ENCODE data around the gene TMEM63C. TPM values are rescaled to one million over a fixed set of nuclear protein-coding genes. Genes with fewer than 3 reads are reported as not detected.

TMEM63C gene
- total and polyA plus RNA-seq, 7 donors: 0.04 to 0.58 (median 0.21) TPM; not detected in 3

DNA sequence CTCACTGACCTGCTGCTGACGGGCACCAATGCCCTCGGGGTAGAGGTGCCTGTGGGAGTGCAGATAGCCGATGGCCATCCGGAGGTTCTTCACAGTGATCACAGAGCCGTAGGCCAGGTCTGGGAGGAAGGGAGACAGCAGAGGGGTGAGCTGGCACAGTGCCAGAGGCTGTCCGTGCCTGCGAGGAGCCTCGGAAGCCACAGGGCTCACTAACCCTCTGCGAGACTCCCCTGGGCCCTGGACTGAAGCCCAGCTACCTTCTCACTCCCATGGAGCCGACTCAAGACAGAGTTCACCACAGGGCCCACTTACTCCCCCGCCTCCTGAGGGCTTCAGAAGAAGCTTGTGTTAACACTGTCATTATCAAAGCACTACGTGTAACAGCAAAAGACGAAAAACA, 114.6 kb downstream of the TMEM63C start:
- intact Hi-C loops (cut with DNase I): no loop called here
- Histone ChIP-seq H3K27ac (no peak overlapping the region), H3K4me3 (no peak overlapping the region), H3K27me3 (ENCODE audit: insufficient read depth in 3 of 3, low read length in 2 of 3) (no peaks in the 10 kb centered on the region), H3K4me1 (no peaks in the 10 kb centered on the region), H3K36me3 (ENCODE audit: insufficient read depth in 1 of 2, low read depth in 1 of 2) (peaks cover 2 to 94% of the 10 kb centered on the region in 2 donors), H3K9me3 (no peaks in the 10 kb centered on the region)
- no peak for ATAC-seq
- no peak for DNase-seq
- WGBS, 3 donors: 80 to 84% (median 81%) methylated on average over 13 of the region's 13 CpGs
- TF ChIP-seq, protein P1, sequence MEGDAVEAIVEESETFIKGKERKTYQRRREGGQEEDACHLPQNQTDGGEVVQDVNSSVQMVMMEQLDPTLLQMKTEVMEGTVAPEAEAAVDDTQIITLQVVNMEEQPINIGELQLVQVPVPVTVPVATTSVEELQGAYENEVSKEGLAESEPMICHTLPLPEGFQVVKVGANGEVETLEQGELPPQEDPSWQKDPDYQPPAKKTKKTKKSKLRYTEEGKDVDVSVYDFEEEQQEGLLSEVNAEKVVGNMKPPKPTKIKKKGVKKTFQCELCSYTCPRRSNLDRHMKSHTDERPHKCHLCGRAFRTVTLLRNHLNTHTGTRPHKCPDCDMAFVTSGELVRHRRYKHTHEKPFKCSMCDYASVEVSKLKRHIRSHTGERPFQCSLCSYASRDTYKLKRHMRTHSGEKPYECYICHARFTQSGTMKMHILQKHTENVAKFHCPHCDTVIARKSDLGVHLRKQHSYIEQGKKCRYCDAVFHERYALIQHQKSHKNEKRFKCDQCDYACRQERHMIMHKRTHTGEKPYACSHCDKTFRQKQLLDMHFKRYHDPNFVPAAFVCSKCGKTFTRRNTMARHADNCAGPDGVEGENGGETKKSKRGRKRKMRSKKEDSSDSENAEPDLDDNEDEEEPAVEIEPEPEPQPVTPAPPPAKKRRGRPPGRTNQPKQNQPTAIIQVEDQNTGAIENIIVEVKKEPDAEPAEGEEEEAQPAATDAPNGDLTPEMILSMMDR (IDR thresholded peaks at IDR 0.05): no peak

DNA sequence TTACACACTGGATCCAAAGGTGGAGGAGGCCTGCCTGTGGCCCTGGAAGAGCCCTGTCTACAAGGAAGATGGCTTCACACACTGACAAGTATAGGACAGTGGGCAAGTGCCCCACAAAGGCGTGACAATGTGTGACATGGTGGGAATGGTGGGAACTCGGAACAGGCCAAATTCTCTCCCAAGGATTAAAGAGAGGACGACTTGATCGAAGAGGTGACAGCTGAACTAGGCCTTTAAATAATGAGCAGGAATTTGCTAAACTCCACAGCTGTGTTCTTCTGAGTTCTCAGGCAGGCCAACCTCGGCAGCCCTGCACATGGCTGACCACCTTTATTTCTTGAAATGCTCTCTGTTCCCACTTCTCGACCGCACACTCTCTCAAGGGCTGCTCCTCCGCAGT, 115.3 kb downstream of the TMEM63C start:
- WGBS, 3 donors: 68 to 73% (median 69%) methylated on average over 8 of the region's 8 CpGs
- Histone ChIP-seq H3K9me3 (no peaks in the 10 kb centered on the region), H3K27ac (no peak overlapping the region), H3K4me1 (peaks cover 7% of the 10 kb centered on the region), H3K36me3 (ENCODE audit: insufficient read depth in 1 of 2, low read depth in 1 of 2) (peaks cover 2 to 86% of the 10 kb centered on the region in 2 donors), H3K27me3 (ENCODE audit: insufficient read depth in 3 of 3, low read length in 2 of 3) (no peaks in the 10 kb centered on the region), H3K4me3 (no peak overlapping the region)
- TF ChIP-seq, protein P1 (IDR thresholded peaks at IDR 0.05): no peak
- DNase-seq (no peak), ATAC-seq (no peak)
- intact Hi-C loops (cut with DNase I): no loop called here

DNA sequence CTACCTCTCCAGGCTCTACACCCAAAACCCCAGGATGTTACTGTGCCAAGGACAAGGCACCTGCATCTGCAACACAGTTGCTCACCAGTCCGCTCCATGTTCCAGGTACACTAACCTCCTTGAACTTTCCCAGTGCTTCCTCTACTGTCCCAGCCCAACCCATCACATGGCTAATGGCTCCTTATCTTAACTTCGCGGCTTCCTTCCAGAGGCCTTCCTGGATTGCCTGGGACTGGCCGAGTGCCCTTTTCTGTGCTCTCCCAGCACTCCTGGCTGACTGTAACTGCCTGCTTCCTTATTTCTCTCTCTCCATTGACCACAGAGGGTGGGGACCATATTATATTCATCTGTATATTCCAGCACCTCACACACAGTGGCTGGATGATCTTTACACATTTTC, 118.2 kb downstream of the TMEM63C start:
- ATAC-seq: no peak
- TF ChIP-seq, protein P1 (IDR thresholded peaks at IDR 0.05): no peak
- no peak for DNase-seq
- Histone ChIP-seq H3K9me3 (no peaks in the 10 kb centered on the region), H3K4me1 (peaks cover 34% of the 10 kb centered on the region), H3K27ac (no peak overlapping the region), H3K4me3 (no peak overlapping the region), H3K36me3 (ENCODE audit: insufficient read depth in 1 of 2, low read depth in 1 of 2) (peaks cover 0 to 67% of the 10 kb centered on the region in 2 donors), H3K27me3 (ENCODE audit: insufficient read depth in 3 of 3, low read length in 2 of 3) (no peaks in the 10 kb centered on the region)
- 82 to 90% (median 87%) methylated on average over 4 of the region's 4 CpGs for WGBS, 3 donors
- intact Hi-C loops (cut with DNase I): loop anchor here in 1 of 2 donors (1.0 kb wide), 1 partner anchor 17 kb away; no protein-coding TSS in a partner anchor

DNA sequence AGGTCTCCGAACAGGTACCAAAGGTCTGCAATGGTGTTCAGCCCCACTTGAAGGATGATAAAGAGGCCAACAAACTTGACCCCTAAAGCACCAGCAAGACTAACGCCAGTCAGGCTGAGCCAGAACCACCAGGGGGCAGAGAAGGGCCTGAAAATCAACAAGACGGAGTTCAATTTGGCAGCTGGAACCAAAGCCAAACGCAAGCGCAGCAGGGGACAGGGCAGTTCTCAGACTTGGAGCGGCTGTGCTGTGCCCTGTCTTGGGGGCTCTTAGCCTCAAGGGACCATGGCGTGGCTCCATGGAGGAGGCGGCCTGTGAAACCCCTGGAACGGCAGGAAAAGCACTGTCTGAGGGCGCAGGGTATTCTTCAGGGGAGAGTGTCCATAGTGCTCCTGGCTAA, 119.5 kb downstream of the TMEM63C start:
- TF ChIP-seq, protein P1 (IDR thresholded peaks at IDR 0.05): peak; percentile 75
- H3K36me3 ChIP-seq (ENCODE audit: insufficient read depth in 1 of 2, low read depth in 1 of 2): peaks cover 3 to 62% of the 10 kb centered on the region in 2 donors
- intact Hi-C loops (cut with DNase I): loop anchor here in 1 of 2 donors (1.0 kb wide), 1 partner anchor 15 kb away; no protein-coding TSS in a partner anchor
- peaks cover 47% of the 10 kb centered on the region for H3K4me1 ChIP-seq
- DNase-seq: peak; percentile 83 to 92
- H3K27me3 ChIP-seq (ENCODE audit: insufficient read depth in 3 of 3, low read length in 2 of 3): no peaks in the 10 kb centered on the region
- ATAC-seq: peak; percentile 75 to 83 (median 76)
- H3K27ac ChIP-seq: peak overlapping the region; percentile 38
- no peaks in the 10 kb centered on the region for H3K9me3 ChIP-seq
- peak overlapping the region; percentile 20 for H3K4me3 ChIP-seq
- 23 to 30% (median 24%) methylated on average over 10 of the region's 10 CpGs for WGBS, 3 donors

DNA sequence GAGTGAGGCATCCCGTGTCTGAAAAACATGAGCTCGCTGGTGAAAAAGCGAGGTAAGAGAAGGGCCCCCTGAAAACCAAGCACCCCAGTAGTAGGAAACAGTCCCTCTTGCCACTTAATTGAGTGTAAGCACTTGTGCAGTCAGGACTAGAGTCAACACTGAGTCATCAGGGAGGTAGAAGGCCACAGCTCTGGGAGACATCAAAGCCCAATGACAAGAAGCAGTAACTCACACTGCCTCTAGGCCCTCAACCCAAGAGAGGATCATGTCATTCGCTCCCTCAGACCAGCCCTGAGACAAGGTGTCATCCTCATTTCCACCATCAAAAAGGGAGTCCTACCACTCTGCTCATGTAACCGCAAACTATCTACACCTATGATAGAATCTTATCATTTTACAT, 121.3 kb downstream of the TMEM63C start:
- DNase-seq (no peak), ATAC-seq (peak; percentile 62 to 65 (median 62))
- no peaks in the 10 kb centered on the region for H3K27me3 ChIP-seq (ENCODE audit: insufficient read depth in 3 of 3, low read length in 2 of 3)
- no peaks in the 10 kb centered on the region for H3K9me3 ChIP-seq
- 97 to 98% (median 98%) methylated on average over 5 of the region's 5 CpGs for WGBS, 3 donors
- H3K4me1 ChIP-seq: peaks cover 65% of the 10 kb centered on the region
- intact Hi-C loops (cut with DNase I): no loop called here
- peak overlapping the region; percentile 48 for H3K4me3 ChIP-seq
- H3K27ac ChIP-seq: peak overlapping the region; percentile 92
- peaks cover 3 to 44% of the 10 kb centered on the region in 2 donors for H3K36me3 ChIP-seq (ENCODE audit: insufficient read depth in 1 of 2, low read depth in 1 of 2)
- TF ChIP-seq, protein P1 (IDR thresholded peaks at IDR 0.05): no peak

All from psoas muscle (tissue), 8 donors.